H9 (cell line): Measurements from ENCODE around the gene LETMD1. TPM values are rescaled to one million over a fixed set of nuclear protein-coding genes. Genes with fewer than 3 reads are reported as not detected.

Source experiments
- DNase-seq: peaks from one replicate; pipeline ENCODE4 v3.0.0-alpha.2; 2017
- H2AFZ ChIP-seq: one replicate; pipeline ENCODE4 v1.6.1; 2013; ENCODE audit warnings: mild to moderate bottlenecking, low read length, control low read depth, moderate library complexity
- H2AK5ac ChIP-seq: 2 replicates; pipeline ENCODE4 v1.6.1; 2013; ENCODE audit warnings: low read length, control low read depth, mixed read lengths; ENCODE audit not compliant: insufficient read length
- H2BK120ac ChIP-seq: one replicate; pipeline ENCODE4 v1.6.1; 2013; ENCODE audit warnings: low read depth, mild to moderate bottlenecking, low read length, control low read depth, inconsistent platforms; ENCODE audit not compliant: poor library complexity, severe bottlenecking
- H2BK12ac ChIP-seq: 2 replicates; pipeline ENCODE4 v1.6.1; 2013; ENCODE audit warnings: low read length, control low read depth, mixed read lengths, low read depth; ENCODE audit not compliant: insufficient read length
- H2BK15ac ChIP-seq: 2 replicates; pipeline ENCODE4 v1.6.1; 2013; ENCODE audit warnings: low read depth, low read length, control low read depth
- H2BK20ac ChIP-seq: one replicate; pipeline ENCODE4 v1.6.1; 2013; ENCODE audit warnings: low read depth, mild to moderate bottlenecking, low read length, control low read depth, inconsistent platforms; ENCODE audit not compliant: poor library complexity, severe bottlenecking
- H2BK5ac ChIP-seq: 2 replicates; pipeline ENCODE4 v1.6.1; 2013; ENCODE audit warnings: low read length, control low read depth, mixed read lengths; ENCODE audit not compliant: insufficient read length
- H3K14ac ChIP-seq: 2 replicates; pipeline ENCODE4 v1.6.1; 2013; ENCODE audit warnings: low read length, control low read depth; ENCODE audit not compliant: insufficient read depth
- H3K18ac ChIP-seq: 2 replicates; pipeline ENCODE4 v1.6.1; 2013; ENCODE audit warnings: low read depth, mild to moderate bottlenecking, mixed read lengths, low read length, control low read depth; ENCODE audit not compliant: insufficient read length
- H3K23ac ChIP-seq: 2 replicates; pipeline ENCODE4 v1.6.1; 2013; ENCODE audit warnings: low read length, control low read depth, mixed read lengths, low read depth; ENCODE audit not compliant: insufficient read length
- H3K23me2 ChIP-seq: 2 replicates; pipeline ENCODE4 v1.6.1; 2013; ENCODE audit warnings: low read depth, mild to moderate bottlenecking, mixed read lengths, low read length, control low read depth; ENCODE audit not compliant: insufficient read length, poor library complexity, severe bottlenecking
- H3K27ac ChIP-seq: 2 replicates; pipeline ENCODE4 v1.5.1; 2013; ENCODE audit warnings: low read length, control low read depth, mixed read lengths, low read depth; ENCODE audit not compliant: insufficient read length
- H3K27me3 ChIP-seq: 2 replicates; pipeline ENCODE4 v1.6.1; 2013; ENCODE audit warnings: low read length, control low read depth, inconsistent platforms; ENCODE audit not compliant: insufficient read depth
- H3K4ac ChIP-seq: 2 replicates; pipeline ENCODE4 v1.6.1; 2013; ENCODE audit warnings: low read depth, mild to moderate bottlenecking, control low read depth, inconsistent platforms, low read length, moderate library complexity
- H3K4me1 ChIP-seq: 2 replicates; pipeline ENCODE4 v1.6.1; 2013; ENCODE audit warnings: low read length, control low read depth, inconsistent platforms; ENCODE audit not compliant: insufficient read depth
- H3K4me2 ChIP-seq: 2 replicates; pipeline ENCODE4 v1.6.1; 2013; ENCODE audit warnings: low read length, control low read depth, mixed read lengths; ENCODE audit not compliant: insufficient read length, insufficient read depth
- H3K56ac ChIP-seq: 2 replicates; pipeline ENCODE4 v1.6.1; 2013; ENCODE audit warnings: low read depth, mild to moderate bottlenecking, mixed read lengths, low read length, control low read depth; ENCODE audit not compliant: insufficient read length
- H3K79me1 ChIP-seq: 2 replicates; pipeline ENCODE4 v1.6.1; 2013; ENCODE audit warnings: low read depth, mild to moderate bottlenecking, moderate library complexity, low read length, control low read depth, inconsistent platforms; ENCODE audit not compliant: insufficient read depth, poor library complexity, severe bottlenecking
- H3K79me2 ChIP-seq: 2 replicates; pipeline ENCODE4 v1.6.1; 2013; ENCODE audit warnings: low read length, control low read depth, inconsistent platforms; ENCODE audit not compliant: insufficient read depth
- H3K9ac ChIP-seq: 2 replicates; pipeline ENCODE4 v1.6.1; 2013; ENCODE audit warnings: low read length, control low read depth, mixed read lengths; ENCODE audit not compliant: insufficient read length; ENCODE audit errors: extremely low read depth
- H3K9me3 ChIP-seq: one replicate; pipeline ENCODE4 v1.6.1; 2013; ENCODE audit warnings: low read depth, low read length, inconsistent platforms; ENCODE audit not compliant: control insufficient read depth
- H3T11ph ChIP-seq: one replicate; pipeline ENCODE4 v1.6.1; 2013; ENCODE audit warnings: mild to moderate bottlenecking, low read length, control low read depth, inconsistent platforms
- H4K20me1 ChIP-seq: one replicate; pipeline ENCODE4 v1.6.1; 2013; ENCODE audit not compliant: control insufficient read depth, insufficient read length, insufficient read depth
- H4K5ac ChIP-seq: 2 replicates; pipeline ENCODE4 v1.6.1; 2013; ENCODE audit warnings: low read depth, mild to moderate bottlenecking, mixed read lengths, low read length, control low read depth; ENCODE audit not compliant: insufficient read length
- H4K8ac ChIP-seq: replicated peaks from 2 replicates; pipeline ENCODE4 v1.6.1; 2013; ENCODE audit warnings: low read length, control low read depth, mixed read lengths, low read depth; ENCODE audit not compliant: insufficient read length
- H4K91ac ChIP-seq: 2 replicates; pipeline ENCODE4 v1.6.1; 2013; ENCODE audit warnings: low read depth, mild to moderate bottlenecking, moderate library complexity, mixed read lengths, low read length, control low read depth; ENCODE audit not compliant: insufficient read length
- H3K27ac Mint-ChIP-seq, 3 experiments: 2 replicates in 2 of 3; 3 replicates in 1 of 3; pipeline ENCODE4 v1.8.0; 2020 to 2021; ENCODE audit warnings: mixed read lengths in 3 of 3, mild to moderate bottlenecking in 1 of 3, moderate library complexity in 1 of 3
- H3K27me3 Mint-ChIP-seq: 2 replicates; pipeline ENCODE4 v1.8.0; 2021; ENCODE audit warnings: low read depth, mild to moderate bottlenecking, moderate library complexity, mixed read lengths
- H3K36me3 Mint-ChIP-seq, 3 experiments: 2 replicates in 2 of 3; 3 replicates in 1 of 3; pipeline ENCODE4 v1.8.0; 2020 to 2021; ENCODE audit warnings: low read depth in 3 of 3, mixed read lengths in 3 of 3; ENCODE audit not compliant: insufficient read depth in 1 of 3
- H3K4me1 Mint-ChIP-seq, 2 experiments: 2 replicates each; pipeline ENCODE4 v1.8.0; 2020; ENCODE audit warnings: mixed read lengths in 2 of 2
- H3K4me3 Mint-ChIP-seq, 2 experiments: 2 replicates in 1 of 2; 3 replicates in 1 of 2; pipeline ENCODE4 v1.8.0; 2020 to 2021; ENCODE audit warnings: mild to moderate bottlenecking in 2 of 2, mixed read lengths in 2 of 2, moderate library complexity in 1 of 2
- H3K9me3 Mint-ChIP-seq, 2 experiments: 2 replicates in 1 of 2; 3 replicates in 1 of 2; pipeline ENCODE4 v1.8.0; 2020; ENCODE audit warnings: mild to moderate bottlenecking in 2 of 2, mixed read lengths in 2 of 2, moderate library complexity in 1 of 2
- CTCF ChIP-seq: fragments of 200-600 bp; sonication (generic); conservative IDR thresholded peaks from 3 replicates; pipeline ENCODE4 v1.8.0; 2021; ENCODE audit warnings: antibody characterized with exemption, mild to moderate bottlenecking
- WGBS: extraction: QIAGEN DNeasy Blood & Tissue Kit; methylation state at CpG from one replicate; pipeline ENCODE4 v1.1.7; 2013; ENCODE audit warnings: missing lambda C conversion rate, low lambda C conversion rate, mixed read lengths; ENCODE audit not compliant: insufficient read length; ENCODE audit errors: extremely low coverage; 5-methylcytosine and 5-hydroxymethylcytosine counted together
- total RNA-seq: library from RNA; stranded (reverse); gene quantifications from 2 replicates; pipeline ENCODE4 v1.2.1, GENCODE V29; 2021

Gene LETMD1
- total RNA-seq, 1 experiment from 2014 or later: 34.9 TPM

- Histone ChIP-seq H3K9ac (peak within 1 kb of the TSS; percentile 83), H3K4me2 (peak within 1 kb of the TSS; percentile 87), H2AK5ac (no peak within 1 kb of the TSS), H3K14ac (peak within 1 kb of the TSS; percentile 82), H4K8ac (no peak within 1 kb of the TSS), H3T11ph (no peak within 1 kb of the TSS), H3K23me2 (peaks cover 8% of the 10 kb centered on the region), H3K79me1 (peaks cover 11% of the 10 kb centered on the region), H2BK15ac (no peak within 1 kb of the TSS), H3K4ac (no peak within 1 kb of the TSS), H4K91ac (no peak within 1 kb of the TSS), H2BK5ac (no peak within 1 kb of the TSS), H3K4me1 (peaks cover 2% of the 10 kb centered on the region; the same call in 1 of the 2 replicates), H3K79me2 (peaks cover 6% of the 10 kb centered on the region; the same call in 1 of the 2 replicates), H3K27me3 (no peaks in the 10 kb centered on the region), H3K23ac (no peak within 1 kb of the TSS), H2BK12ac (no peak within 1 kb of the TSS), H4K20me1 (no peaks in the 10 kb centered on the region), H3K9me3 (no peaks in the 10 kb centered on the region), H4K5ac (no peak within 1 kb of the TSS), H3K18ac (peak within 1 kb of the TSS; percentile 52), H2BK120ac (no peak within 1 kb of the TSS), H3K27ac (no peak within 1 kb of the TSS), H3K56ac (no peak within 1 kb of the TSS), H2BK20ac (no peak within 1 kb of the TSS), H2AFZ (peak within 1 kb of the TSS; percentile 48)
- Mint-ChIP-seq H3K9me3 (peaks cover 0 to 2% of the 10 kb centered on the region in 2 experiments; a peak in 2 of 5 replicates), H3K36me3 (peaks cover 10 to 24% (median 14%) of the 10 kb centered on the region in 3 experiments; a peak in 6 of 7 replicates), H3K4me3 (peak within 1 kb of the TSS; percentile 93 to 98), H3K27me3 (no peaks in the 10 kb centered on the region), H3K27ac (peak within 1 kb of the TSS; percentile 91 to 98 (median 98)), H3K4me1 (peaks cover 20 to 24% of the 10 kb centered on the region in 2 experiments)
- WGBS: no CpG with 5 or more reads among the region's 74 CpGs
- peak; percentile 99 for DNase-seq
- TF ChIP-seq CTCF: no peak
Observed at GRCh38 chr12:51083126-51083833, 35.2 kb downstream of the LETMD1 start, which contains the start of gene CSRNP2. Gene CSRNP2, minus strand, starts transcription at chr12:51083596. Its CDS starts 7,035 bp downstream, at chr12:51076561.
